HepG2 (cell line): ENCODE results near the gene SHC3. TPM values are rescaled to one million over a fixed set of nuclear protein-coding genes. Genes with fewer than 3 reads are reported as not detected.

ENCODE experiments used
- ASH2L ChIP-seq: fragments of 300-600, 200-600 bp; sonication (generic); IDR thresholded peaks from 2 replicates; pipeline ENCODE4 v1.7.0; 2017; ENCODE audit warnings: low read depth, mild to moderate bottlenecking, moderate library complexity, mixed read lengths, low read length; ENCODE audit not compliant: insufficient read length
- BRCA1 ChIP-seq: sonication (generic); formaldehyde crosslinking; IDR thresholded peaks from 2 replicates; pipeline ENCODE4 v1.4.0; 2020; ENCODE audit warnings: missing genetic modification reagents
- EHMT2 ChIP-seq: fragments of 200-600 bp; sonication (generic); IDR thresholded peaks from 2 replicates; pipeline ENCODE4 v1.7.0; 2017; ENCODE audit warnings: antibody characterized with exemption, low read depth, low read length, borderline replicate concordance
- GABPA ChIP-seq, 2 experiments: IDR thresholded peaks; 2 replicates each; pipeline ENCODE4 v1.6.1; 2011 to 2016; ENCODE audit warnings: low read depth in 2 of 2, low read length in 1 of 2, missing biosample characterization in 1 of 2, missing genetic modification characterization in 1 of 2
- HOXA5 ChIP-seq: sonication (generic); formaldehyde crosslinking; IDR thresholded peaks from 2 replicates; pipeline ENCODE4 v1.4.0; 2020; ENCODE audit warnings: missing genetic modification reagents
- MIER2 ChIP-seq: IDR thresholded peaks from 2 replicates; pipeline ENCODE4 v1.6.1; 2016; ENCODE audit warnings: missing biosample characterization, missing genetic modification reagents
- MYC ChIP-seq: sonication (generic); formaldehyde crosslinking; IDR thresholded peaks from 2 replicates; pipeline ENCODE4 v1.9.0; 2021; ENCODE audit warnings: missing genetic modification reagents, borderline replicate concordance
- SPEN ChIP-seq: sonication (generic); formaldehyde crosslinking; IDR thresholded peaks from 2 replicates; pipeline ENCODE4 v1.5.1; 2020; ENCODE audit warnings: low read depth, mild to moderate bottlenecking, missing genetic modification reagents
- SRY ChIP-seq: sonication (generic); formaldehyde crosslinking; IDR thresholded peaks from 2 replicates; pipeline ENCODE4 v1.8.0; 2022; ENCODE audit warnings: mild to moderate bottlenecking, missing genetic modification reagents
- TBL1XR1 ChIP-seq: fragments of 150-350 bp; IDR thresholded peaks from 2 replicates; pipeline ENCODE4 v1.6.1; 2014; ENCODE audit warnings: borderline replicate concordance, low read length; ENCODE audit not compliant: partially characterized antibody
- THAP7 ChIP-seq: sonication (generic); formaldehyde crosslinking; IDR thresholded peaks from 2 replicates; pipeline ENCODE4 v1.8.1; 2023; ENCODE audit warnings: mild to moderate bottlenecking, missing genetic modification reagents
- ZNF18 ChIP-seq: sonication (generic); formaldehyde crosslinking; IDR thresholded peaks from 2 replicates; pipeline ENCODE4 v1.8.0; 2022; ENCODE audit warnings: mild to moderate bottlenecking, missing genetic modification reagents; ENCODE audit not compliant: insufficient replicate concordance
- ZNF343 ChIP-seq: sonication (generic); formaldehyde crosslinking; IDR thresholded peaks from 2 replicates; pipeline ENCODE4 v1.4.0; 2020; ENCODE audit warnings: mild to moderate bottlenecking, missing genetic modification reagents
- polyA plus RNA-seq, 8 experiments: library from polyadenylated mRNA; depleted of rRNA in 3 of 8; stranded (reverse) in 7 of 8; unstranded in 1 of 8; fragments of >200 nt; fragmentation: Illumina TruSeq in 4 of 8; extraction: Trizol in 4 of 8; gene quantifications; 2 replicates each; pipeline versions ENCODE4 v1.2.1 to v1.2.3, GENCODE V29; 2011 to 2016; ENCODE audit warnings: low read depth in 4 of 8, missing spikeins in 1 of 8, mixed read lengths in 1 of 8; ENCODE audit not compliant: insufficient read depth in 1 of 8
- total RNA-seq, 5 experiments: library from RNA; depleted of rRNA; stranded (reverse); fragments of >200 nt; fragmentation: Illumina TruSeq; extraction: Trizol; gene quantifications; 2 replicates each; pipeline ENCODE4 v1.2.3, GENCODE V29; 2016; ENCODE audit warnings: low read depth in 1 of 5
- TF ChIP-seq, protein P1 (sequence below): sonication (generic); formaldehyde crosslinking; IDR thresholded peaks from 2 replicates; pipeline ENCODE4 v1.8.0; 2022; ENCODE audit warnings: mild to moderate bottlenecking, missing genetic modification reagents
- TF ChIP-seq, protein P2 (sequence below): sonication (generic); formaldehyde crosslinking; IDR thresholded peaks from 2 replicates; pipeline ENCODE4 v1.4.0; 2020; ENCODE audit warnings: mild to moderate bottlenecking, missing genetic modification reagents
- TF ChIP-seq, protein P3 (sequence below): sonication (generic); formaldehyde crosslinking; IDR thresholded peaks from 2 replicates; pipeline ENCODE4 v1.8.1; 2023; ENCODE audit warnings: mild to moderate bottlenecking, moderate library complexity, missing genetic modification reagents
- TF ChIP-seq, protein P4 (sequence below): sonication (generic); formaldehyde crosslinking; IDR thresholded peaks from 2 replicates; pipeline ENCODE4 v1.4.0; 2020; ENCODE audit warnings: missing genetic modification reagents

Gene SHC3
- total and polyA plus RNA-seq, 2 of the 13 experiments (the other 11 are each of a cell fraction or from before 2014, with no cell fraction given), result 0.09 to 0.89 TPM

- TF ChIP-seq, protein P1, sequence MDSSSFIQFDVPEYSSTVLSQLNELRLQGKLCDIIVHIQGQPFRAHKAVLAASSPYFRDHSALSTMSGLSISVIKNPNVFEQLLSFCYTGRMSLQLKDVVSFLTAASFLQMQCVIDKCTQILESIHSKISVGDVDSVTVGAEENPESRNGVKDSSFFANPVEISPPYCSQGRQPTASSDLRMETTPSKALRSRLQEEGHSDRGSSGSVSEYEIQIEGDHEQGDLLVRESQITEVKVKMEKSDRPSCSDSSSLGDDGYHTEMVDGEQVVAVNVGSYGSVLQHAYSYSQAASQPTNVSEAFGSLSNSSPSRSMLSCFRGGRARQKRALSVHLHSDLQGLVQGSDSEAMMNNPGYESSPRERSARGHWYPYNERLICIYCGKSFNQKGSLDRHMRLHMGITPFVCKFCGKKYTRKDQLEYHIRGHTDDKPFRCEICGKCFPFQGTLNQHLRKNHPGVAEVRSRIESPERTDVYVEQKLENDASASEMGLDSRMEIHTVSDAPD (CRISPR knock-in tag), result 0 out of 2 replicates have a peak, but pooled peaks have one; percentile 54
- TF ChIP-seq, protein P2, sequence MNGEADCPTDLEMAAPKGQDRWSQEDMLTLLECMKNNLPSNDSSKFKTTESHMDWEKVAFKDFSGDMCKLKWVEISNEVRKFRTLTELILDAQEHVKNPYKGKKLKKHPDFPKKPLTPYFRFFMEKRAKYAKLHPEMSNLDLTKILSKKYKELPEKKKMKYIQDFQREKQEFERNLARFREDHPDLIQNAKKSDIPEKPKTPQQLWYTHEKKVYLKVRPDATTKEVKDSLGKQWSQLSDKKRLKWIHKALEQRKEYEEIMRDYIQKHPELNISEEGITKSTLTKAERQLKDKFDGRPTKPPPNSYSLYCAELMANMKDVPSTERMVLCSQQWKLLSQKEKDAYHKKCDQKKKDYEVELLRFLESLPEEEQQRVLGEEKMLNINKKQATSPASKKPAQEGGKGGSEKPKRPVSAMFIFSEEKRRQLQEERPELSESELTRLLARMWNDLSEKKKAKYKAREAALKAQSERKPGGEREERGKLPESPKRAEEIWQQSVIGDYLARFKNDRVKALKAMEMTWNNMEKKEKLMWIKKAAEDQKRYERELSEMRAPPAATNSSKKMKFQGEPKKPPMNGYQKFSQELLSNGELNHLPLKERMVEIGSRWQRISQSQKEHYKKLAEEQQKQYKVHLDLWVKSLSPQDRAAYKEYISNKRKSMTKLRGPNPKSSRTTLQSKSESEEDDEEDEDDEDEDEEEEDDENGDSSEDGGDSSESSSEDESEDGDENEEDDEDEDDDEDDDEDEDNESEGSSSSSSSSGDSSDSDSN (CRISPR knock-in tag), result peak; percentile 79
- TF ChIP-seq, protein P3, sequence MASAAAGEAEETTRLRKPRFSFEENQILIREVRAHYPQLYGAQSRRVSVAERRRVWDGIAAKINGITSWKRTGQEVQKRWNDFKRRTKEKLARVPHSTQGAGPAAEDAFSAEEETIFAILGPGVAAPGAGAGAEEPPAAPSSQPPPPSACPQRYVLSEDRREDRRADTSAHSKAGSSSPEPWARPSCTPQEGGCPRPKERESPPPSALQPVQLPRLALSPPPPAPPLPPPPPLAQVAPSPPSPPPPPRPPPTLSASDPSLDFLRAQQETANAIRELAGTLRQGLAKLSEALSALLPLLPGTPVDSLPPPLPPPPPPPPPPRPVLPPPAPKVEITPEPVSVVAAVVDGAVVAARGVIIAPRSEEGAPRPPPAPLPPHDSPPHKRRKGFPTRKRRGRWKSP (CRISPR knock-in tag), result peak; percentile 70
- TF ChIP-seq EHMT2 (no peak; the same call in 1 of the 2 replicates), ASH2L (peak; percentile 56), MIER2 (CRISPR knock-in tag) (peak; percentile 48; the same call in 1 of the 2 replicates), TBL1XR1 (peak; percentile 10), ZNF18 (CRISPR knock-in tag) (no peak), SRY (0 out of 2 replicates have a peak, but pooled peaks have one; percentile 51), THAP7 (CRISPR knock-in tag) (0 out of 2 replicates have a peak, but pooled peaks have one; percentile 60), GABPA (IDR thresholded peaks at IDR 0.05; ENCODE audit: low read depth, low read length) (no peak), GABPA (CRISPR knock-in tag; IDR thresholded peaks at IDR 0.05; ENCODE audit: low read depth) (peak; percentile 45; the same call in 1 of the 2 replicates), MYC (CRISPR knock-in tag) (peak; percentile 42; the same call in 1 of the 2 replicates), HOXA5 (CRISPR knock-in tag) (0 out of 2 replicates have a peak, but pooled peaks have one; percentile 51), BRCA1 (CRISPR knock-in tag) (peak; percentile 64; the same call in 1 of the 2 replicates), SPEN (CRISPR knock-in tag) (no peak), ZNF343 (CRISPR knock-in tag) (0 out of 2 replicates have a peak, but pooled peaks have one; percentile 41)
- TF ChIP-seq, protein P4, sequence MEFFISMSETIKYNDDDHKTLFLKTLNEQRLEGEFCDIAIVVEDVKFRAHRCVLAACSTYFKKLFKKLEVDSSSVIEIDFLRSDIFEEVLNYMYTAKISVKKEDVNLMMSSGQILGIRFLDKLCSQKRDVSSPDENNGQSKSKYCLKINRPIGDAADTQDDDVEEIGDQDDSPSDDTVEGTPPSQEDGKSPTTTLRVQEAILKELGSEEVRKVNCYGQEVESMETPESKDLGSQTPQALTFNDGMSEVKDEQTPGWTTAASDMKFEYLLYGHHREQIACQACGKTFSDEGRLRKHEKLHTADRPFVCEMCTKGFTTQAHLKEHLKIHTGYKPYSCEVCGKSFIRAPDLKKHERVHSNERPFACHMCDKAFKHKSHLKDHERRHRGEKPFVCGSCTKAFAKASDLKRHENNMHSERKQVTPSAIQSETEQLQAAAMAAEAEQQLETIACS (CRISPR knock-in tag), result no peak
These were observed 1.5 kb upstream of the SHC3 start (continued) for GRCh38 chr9:89179895-89180734.
